DOHH2 (cell line): Measurements from ENCODE around the gene ADSS2.

ENCODE experiments used
- H3F3A ChIP-seq: fragments of 200-600 bp; sonication (generic), shearing (Covaris generic); 2 replicates; pipeline ENCODE4 v1.6.0; 2016; ENCODE audit warnings: antibody characterized with exemption, mild to moderate bottlenecking; ENCODE audit not compliant: control insufficient read depth, insufficient read depth
- H3K27ac ChIP-seq: fragments of 200-600 bp; sonication (generic); 2 replicates; pipeline ENCODE4 v1.5.1; 2014; ENCODE audit warnings: low read depth, mild to moderate bottlenecking, low read length, moderate library complexity
- H3K27me3 ChIP-seq: fragments of 200-600 bp; sonication (generic); 2 replicates; pipeline ENCODE4 v1.6.1; 2014; ENCODE audit warnings: mild to moderate bottlenecking, low read length, mixed read lengths; ENCODE audit not compliant: control insufficient read depth
- H3K36me3 ChIP-seq: fragments of 200-600 bp; sonication (generic); 2 replicates; pipeline ENCODE4 v1.6.1; 2014; ENCODE audit warnings: mild to moderate bottlenecking, low read length, moderate library complexity, mixed read lengths; ENCODE audit not compliant: control insufficient read depth
- H3K4me1 ChIP-seq: fragments of 200-600 bp; sonication (generic); 2 replicates; pipeline ENCODE4 v1.6.1; 2014; ENCODE audit warnings: mild to moderate bottlenecking, low read length, mixed read lengths; ENCODE audit not compliant: control insufficient read depth
- H3K4me2 ChIP-seq: fragments of 200-600 bp; sonication (generic); 2 replicates; pipeline ENCODE4 v1.6.0; 2014; ENCODE audit warnings: mild to moderate bottlenecking, low read length, moderate library complexity
- H3K4me3 ChIP-seq: fragments of 200-600 bp; sonication (generic); 2 replicates; pipeline ENCODE4 v1.5.1; 2014; ENCODE audit warnings: mild to moderate bottlenecking, low read length, mixed read lengths
- H3K79me2 ChIP-seq: fragments of 200-600 bp; sonication (generic); 2 replicates; pipeline ENCODE4 v1.6.1; 2014; ENCODE audit warnings: mild to moderate bottlenecking, low read length, mixed read lengths; ENCODE audit not compliant: control insufficient read depth
- H3K9me2 ChIP-seq: fragments of 200-600 bp; sonication (generic); replicated peaks from 2 replicates; pipeline ENCODE4 v1.6.1; 2014; ENCODE audit warnings: mild to moderate bottlenecking, low read length, mixed read lengths; ENCODE audit not compliant: control insufficient read depth
- H3K9me3 ChIP-seq: fragments of 200-600 bp; sonication (generic); 2 replicates; pipeline ENCODE4 v1.6.1; 2014; ENCODE audit warnings: antibody characterized with exemption, low read length, mixed read lengths; ENCODE audit not compliant: control insufficient read depth, insufficient read depth
- H4K20me1 ChIP-seq: fragments of 200-600 bp; sonication (generic); 2 replicates; pipeline ENCODE4 v1.6.0; 2014; ENCODE audit warnings: low read depth, mild to moderate bottlenecking, antibody characterized with exemption, low read length, moderate library complexity; ENCODE audit not compliant: control insufficient read depth, insufficient read depth
- CTCF ChIP-seq: fragments of 200-600 bp; sonication (generic); IDR thresholded peaks from one replicate; pipeline ENCODE4 v1.5.1; 2014; ENCODE audit warnings: antibody characterized with exemption, mild to moderate bottlenecking, low read depth, low read length; ENCODE audit not compliant: poor library complexity, severe bottlenecking
- EZH2phosphoT487 ChIP-seq: fragments of 200-600 bp; sonication (generic); IDR thresholded peaks from 2 replicates; pipeline ENCODE4 v1.6.1; 2017; ENCODE audit warnings: borderline replicate concordance, mild to moderate bottlenecking, antibody characterized with exemption, low read length, moderate library complexity, mixed read lengths

The ADSS2 gene

GRCh38 chr1:244451951-244452795, 464 bp upstream of the ADSS2 start:
- H3K79me2 ChIP-seq = peaks cover 45% of the 10 kb centered on the region
- H3K36me3 ChIP-seq = peaks cover 39% of the 10 kb centered on the region
- H3K27me3 ChIP-seq = no peaks in the 10 kb centered on the region
- H3K4me2 ChIP-seq = peak overlapping the region; percentile 84
- no peaks in the 10 kb centered on the region for H3K9me3 ChIP-seq
- peak overlapping the region; percentile 85 for H3K4me3 ChIP-seq
- TF ChIP-seq CTCF = peak; percentile 48
- no peak for TF ChIP-seq EZH2phosphoT487
- no peaks in the 10 kb centered on the region for H3K9me2 ChIP-seq
- H3K27ac ChIP-seq = peak overlapping the region; percentile 77
- H3K4me1 ChIP-seq = peaks cover 37% of the 10 kb centered on the region
- H3F3A ChIP-seq = no peaks in the 10 kb centered on the region
- peaks cover 9% of the 10 kb centered on the region; the same call in 1 of the 2 replicates for H4K20me1 ChIP-seq

DNA sequence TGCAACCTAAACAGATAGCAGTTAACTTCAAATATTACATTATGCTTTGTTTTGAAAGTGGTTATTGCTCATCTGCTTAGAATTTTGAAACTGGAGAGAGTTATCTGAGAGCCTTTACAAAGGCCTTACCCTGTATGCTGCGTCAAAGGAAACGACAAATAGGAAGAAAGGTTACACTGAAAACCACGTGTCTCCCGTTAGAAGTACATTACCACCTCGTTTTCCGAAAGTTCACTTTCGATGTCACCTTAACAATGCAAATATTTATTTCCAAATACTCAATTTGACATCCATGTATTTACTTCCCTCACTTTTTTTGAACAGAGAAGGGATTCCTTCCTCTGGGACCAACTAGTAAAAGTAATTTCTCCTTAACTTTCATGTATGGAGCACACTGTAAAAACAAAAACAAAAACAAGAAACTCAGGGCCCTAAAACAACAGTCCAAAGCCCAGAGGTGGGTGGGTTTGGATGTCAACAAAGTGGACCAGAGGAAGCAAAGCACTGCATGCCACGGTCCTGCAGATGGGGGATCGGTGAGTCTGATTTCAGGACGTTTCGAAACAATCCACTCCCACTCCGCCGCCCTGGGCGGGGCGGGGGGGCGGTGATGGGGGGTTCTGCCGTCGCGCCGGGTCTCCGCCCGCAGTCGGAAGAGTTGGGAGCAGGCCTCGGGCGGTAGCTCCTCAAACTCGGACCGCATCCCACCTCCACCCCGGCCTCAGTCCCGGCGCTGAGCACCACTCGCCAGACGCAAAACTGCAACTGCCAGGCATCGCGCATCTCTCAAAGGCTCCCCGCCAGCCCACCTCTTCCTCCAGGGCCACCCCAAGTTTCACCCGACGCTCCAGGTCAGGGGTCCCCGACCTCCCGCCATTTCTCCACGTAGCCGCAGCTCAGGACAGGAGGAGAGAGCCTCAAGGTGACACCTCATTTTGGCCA, 841 bp downstream of the ADSS2 start:
- peak overlapping the region; percentile 85 for H3K4me3 ChIP-seq
- peaks cover 48% of the 10 kb centered on the region for H3K36me3 ChIP-seq
- no peaks in the 10 kb centered on the region for H3K27me3 ChIP-seq
- peak overlapping the region; percentile 77 for H3K27ac ChIP-seq
- peaks cover 58% of the 10 kb centered on the region for H3K79me2 ChIP-seq
- TF ChIP-seq CTCF (no peak), EZH2phosphoT487 (no peak)
- peak overlapping the region; percentile 74 for H3K4me2 ChIP-seq
- H3K4me1 ChIP-seq = peaks cover 40% of the 10 kb centered on the region
- no peaks in the 10 kb centered on the region for H3K9me3 ChIP-seq
- H3F3A ChIP-seq = no peaks in the 10 kb centered on the region
- H4K20me1 ChIP-seq = peaks cover 9% of the 10 kb centered on the region; the same call in 1 of the 2 replicates
- no peaks in the 10 kb centered on the region for H3K9me2 ChIP-seq

GRCh38 chr1:244449936-244450508, 1.7 kb downstream of the ADSS2 start:
- no peaks in the 10 kb centered on the region for H3K9me2 ChIP-seq
- TF ChIP-seq CTCF (no peak), EZH2phosphoT487 (no peak)
- H3F3A ChIP-seq = no peaks in the 10 kb centered on the region
- H3K79me2 ChIP-seq = peaks cover 66% of the 10 kb centered on the region
- H3K4me1 ChIP-seq = peaks cover 41% of the 10 kb centered on the region
- H4K20me1 ChIP-seq = peaks cover 9% of the 10 kb centered on the region; the same call in 1 of the 2 replicates
- peak overlapping the region; percentile 85 for H3K4me3 ChIP-seq
- H3K4me2 ChIP-seq = peak overlapping the region; percentile 74
- H3K27ac ChIP-seq = no peak overlapping the region
- no peaks in the 10 kb centered on the region for H3K27me3 ChIP-seq
- H3K9me3 ChIP-seq = no peaks in the 10 kb centered on the region
- H3K36me3 ChIP-seq = peaks cover 56% of the 10 kb centered on the region
